ENCODE measurements around the gene SLC6A19. TPM values are rescaled to one million over a fixed set of nuclear protein-coding genes. Genes with fewer than 3 reads are reported as not detected.

SLC6A19 gene
- total RNA-seq, 1 donor from 2014 or later: not detected

GRCh38 chr5:1208221-1208742, 6.9 kb downstream of the SLC6A19 start:
- DNase-seq (ENCODE audit: low read depth): peak; percentile 86

DNA sequence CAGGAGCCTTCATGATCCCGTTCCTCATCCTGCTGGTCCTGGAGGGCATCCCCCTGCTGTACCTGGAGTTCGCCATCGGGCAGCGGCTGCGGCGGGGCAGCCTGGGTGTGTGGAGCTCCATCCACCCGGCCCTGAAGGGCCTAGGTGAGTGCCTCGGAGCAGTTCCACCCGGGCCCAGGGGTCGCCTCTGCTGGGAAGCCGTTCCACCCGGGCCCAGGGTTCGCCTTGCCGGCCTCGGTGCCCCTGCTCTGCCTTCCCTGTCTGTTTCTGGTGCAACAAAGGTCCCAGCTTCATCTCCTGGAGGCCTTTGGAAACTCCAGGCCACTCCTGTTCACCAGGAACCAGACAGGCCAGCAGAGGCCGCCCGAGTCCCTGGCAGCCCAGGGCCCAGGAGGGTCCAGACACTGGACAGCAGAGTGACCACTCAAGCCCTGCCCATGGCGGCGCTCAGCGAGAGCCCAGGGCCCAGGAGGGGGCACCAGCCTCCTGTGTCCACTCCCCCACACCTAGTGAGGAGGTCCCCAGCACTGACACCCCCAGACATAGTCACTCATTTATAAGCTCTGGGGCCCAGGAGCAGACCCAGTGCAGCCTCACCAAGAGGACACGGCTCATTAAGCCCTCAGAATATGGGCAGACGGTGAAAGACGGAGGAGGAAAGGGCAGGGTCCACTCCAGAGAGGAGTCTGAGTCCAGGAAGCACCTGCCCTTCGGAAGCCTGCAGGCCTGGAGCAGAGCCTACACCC, 7.5 kb downstream of the SLC6A19 start:
- DNase-seq (ENCODE audit: low read depth): peak; percentile 24

DNA sequence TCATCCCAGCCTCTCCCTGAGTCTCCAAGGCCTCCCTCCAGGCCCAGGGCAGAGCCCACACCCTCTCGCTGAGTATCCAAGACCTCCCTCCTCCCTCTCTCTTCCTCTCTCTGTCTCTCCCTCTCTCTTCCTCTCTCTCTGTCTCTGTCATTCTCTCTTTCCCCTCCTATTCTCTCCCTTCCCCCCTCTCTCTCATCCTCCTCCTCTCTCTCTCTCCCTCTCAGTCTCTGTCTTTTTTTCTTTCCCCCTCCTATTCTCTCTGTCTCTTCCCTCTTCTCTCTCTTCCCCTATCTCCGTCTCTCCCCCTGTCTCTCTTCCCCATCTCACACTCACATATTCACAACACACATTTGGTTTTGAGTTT, 8.1 kb downstream of the SLC6A19 start:
- DNase-seq (ENCODE audit: low read depth): no peak

DNA sequence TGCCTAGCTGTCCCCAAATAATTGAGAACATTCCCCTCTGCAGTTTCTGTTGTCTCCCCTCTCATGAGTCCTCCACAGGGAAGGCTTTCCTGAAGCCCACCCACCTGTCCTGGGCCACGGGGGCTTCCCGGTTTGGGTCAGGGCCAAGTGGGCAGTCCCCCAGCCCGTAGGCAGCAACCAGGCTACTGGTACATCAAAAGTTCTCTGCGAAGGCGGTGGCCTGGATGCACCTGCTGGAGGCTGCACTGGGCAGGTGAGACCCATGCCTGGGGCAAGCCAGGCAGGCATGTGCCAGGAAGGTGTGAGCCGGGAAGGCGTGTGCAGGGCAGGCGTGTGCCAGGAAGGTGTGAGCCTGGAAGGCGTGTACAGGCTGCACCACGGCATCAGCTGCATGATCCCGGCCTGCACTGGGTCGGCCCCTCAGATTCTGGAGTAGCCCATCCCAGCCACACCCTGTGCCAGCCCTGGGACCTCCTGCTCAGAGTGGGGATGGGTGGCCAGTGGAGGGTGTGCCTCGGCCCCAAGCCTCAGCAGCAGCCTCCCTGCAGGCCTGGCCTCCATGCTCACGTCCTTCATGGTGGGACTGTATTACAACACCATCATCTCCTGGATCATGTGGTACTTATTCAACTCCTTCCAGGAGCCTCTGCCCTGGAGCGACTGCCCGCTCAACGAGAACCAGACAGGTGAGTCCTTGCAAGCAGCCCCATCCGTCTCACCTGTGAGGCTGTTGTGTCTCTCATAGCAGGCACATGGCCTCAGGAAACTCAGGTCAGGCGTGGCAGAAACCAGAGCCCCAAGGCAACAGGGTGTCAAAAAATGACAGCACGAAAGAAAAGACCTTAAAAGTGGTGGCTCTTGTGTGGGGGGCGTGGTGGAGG, 8.7 kb downstream of the SLC6A19 start:
- DNase-seq (ENCODE audit: low read depth): no peak

DNA sequence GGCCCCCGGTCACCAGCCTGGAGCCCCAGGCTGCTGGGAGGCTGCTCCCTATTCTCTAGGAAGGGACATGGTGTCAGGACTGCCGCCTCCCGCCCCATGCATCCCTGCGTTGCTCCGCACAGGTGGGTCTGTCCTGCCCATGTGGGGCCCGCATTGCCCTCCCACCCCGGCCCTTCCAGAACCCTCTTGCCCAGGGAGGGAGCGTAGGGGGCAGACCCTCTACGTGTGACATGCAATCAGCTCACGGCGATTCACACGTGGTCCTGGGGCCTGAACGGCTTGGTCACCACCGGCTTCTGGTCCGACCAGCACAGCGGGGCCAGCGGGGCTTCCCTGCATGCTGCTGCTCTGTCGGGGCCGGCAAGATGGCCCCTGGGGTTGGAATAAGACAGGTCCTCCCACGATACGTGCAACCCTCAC, 9.4 kb downstream of the SLC6A19 start:
- no peak for DNase-seq (ENCODE audit: low read depth)

- DNase-seq (ENCODE audit: low read depth): no peak
Measured at GRCh38 chr5:1211701-1212100, 10.3 kb downstream of the SLC6A19 start.

DNA sequence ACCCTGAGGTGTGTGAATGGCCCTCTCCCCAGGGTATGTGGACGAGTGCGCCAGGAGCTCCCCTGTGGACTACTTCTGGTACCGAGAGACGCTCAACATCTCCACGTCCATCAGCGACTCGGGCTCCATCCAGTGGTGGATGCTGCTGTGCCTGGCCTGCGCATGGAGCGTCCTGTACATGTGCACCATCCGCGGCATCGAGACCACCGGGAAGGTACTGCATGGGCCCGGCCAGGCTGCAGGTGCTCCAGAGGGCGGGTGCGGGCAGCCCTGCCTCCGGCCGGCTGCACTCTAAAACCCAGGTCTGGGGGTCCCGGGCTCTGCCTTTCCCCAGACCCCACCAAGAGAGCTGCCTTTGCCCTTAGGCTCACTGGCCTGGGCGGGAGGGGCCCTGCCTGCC, 10.9 kb downstream of the SLC6A19 start:
- DNase-seq (ENCODE audit: low read depth): no peak

- DNase-seq (ENCODE audit: low read depth): no peak
Measured at GRCh38 chr5:1212881-1213280, 11.5 kb downstream of the SLC6A19 start.

DNA sequence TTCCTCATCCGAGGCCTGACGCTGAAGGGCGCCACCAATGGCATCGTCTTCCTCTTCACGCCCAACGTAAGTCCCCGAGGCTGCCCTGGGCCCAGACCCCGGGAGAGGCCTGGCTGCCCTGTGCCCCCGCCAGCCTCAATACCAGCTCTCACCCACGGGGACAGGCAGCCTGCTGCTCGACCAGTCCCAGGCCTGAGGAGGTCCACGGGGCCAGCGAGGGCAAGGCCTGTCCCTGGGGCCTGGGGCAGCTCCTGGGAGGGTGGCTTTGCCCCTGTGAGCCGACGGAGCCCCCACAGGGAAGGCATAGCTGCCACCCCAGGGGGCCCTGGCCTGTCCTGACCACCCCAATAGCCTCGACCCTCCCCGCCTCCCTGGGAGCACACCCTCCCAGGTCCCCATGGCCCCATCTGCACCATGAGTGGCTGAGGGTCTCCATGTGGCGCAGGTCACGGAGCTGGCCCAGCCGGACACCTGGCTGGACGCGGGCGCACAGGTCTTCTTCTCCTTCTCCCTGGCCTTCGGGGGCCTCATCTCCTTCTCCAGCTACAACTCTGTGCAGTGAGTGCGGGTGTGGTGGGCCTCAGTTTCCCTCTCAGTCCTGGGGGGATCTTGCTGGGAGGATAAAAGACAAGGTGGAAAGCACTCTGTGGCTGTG, 12.2 kb downstream of the SLC6A19 start:
- no peak for DNase-seq (ENCODE audit: low read depth)

DNA sequence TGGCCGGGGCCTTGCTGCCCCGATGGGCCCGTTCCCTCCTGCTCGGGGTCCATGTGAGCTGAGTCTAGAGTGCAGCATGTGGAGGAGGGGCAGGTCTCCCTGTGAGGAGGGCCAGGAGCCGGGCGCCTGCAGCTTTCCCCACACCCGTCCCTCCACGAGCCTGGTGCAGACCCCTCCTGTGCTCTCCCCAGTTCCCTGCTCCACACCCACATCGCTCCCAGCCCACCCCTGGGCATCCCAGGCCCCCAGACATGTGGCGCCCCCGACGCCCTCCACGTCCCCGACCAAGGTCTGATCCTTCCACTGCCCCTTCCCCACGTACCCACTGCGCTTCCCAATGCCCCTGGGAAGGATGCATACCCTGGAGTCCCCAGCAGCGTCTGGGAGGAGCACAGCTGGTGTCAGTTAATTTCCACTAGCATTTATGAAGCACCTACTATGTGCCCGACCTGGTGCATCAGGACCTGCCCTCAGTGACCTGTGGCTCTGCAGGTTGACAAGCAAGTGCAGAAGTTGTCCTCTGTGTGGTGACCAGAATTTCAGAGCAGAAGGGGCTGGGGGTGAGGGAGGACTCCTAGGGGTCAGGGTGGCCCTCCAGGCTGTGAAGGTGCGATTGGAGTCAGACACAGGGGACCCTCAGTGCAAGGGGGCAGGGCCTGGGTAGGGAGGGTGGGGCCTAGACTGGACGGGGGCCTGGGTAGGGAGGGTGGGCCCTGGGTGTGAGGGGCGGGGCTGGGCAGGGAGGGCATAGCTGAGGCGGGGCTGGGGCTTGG, 13.0 kb downstream of the SLC6A19 start:
- no peak for DNase-seq (ENCODE audit: low read depth)

DNA sequence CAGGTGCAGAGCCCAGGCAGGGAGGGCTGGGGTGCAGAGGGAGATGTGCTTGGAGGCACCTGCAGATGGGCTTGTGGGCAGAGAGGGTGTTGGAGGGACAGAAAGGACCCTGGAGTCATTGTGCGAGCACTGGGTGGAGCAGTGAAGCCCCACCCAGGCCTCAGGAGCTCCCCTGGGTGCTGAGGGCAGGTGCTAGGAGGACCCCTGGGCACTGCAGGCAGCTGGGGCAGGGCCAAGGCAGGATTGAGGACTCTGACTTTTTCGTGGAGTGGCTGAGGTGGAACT, 13.5 kb downstream of the SLC6A19 start:
- no peak for DNase-seq (ENCODE audit: low read depth)

- DNase-seq (ENCODE audit: low read depth): no peak
Measured at GRCh38 chr5:1215320-1216096, 14.1 kb downstream of the SLC6A19 start.

- no peak for DNase-seq (ENCODE audit: low read depth)
Measured at GRCh38 chr5:1216211-1216917, 15.0 kb downstream of the SLC6A19 start.

DNA sequence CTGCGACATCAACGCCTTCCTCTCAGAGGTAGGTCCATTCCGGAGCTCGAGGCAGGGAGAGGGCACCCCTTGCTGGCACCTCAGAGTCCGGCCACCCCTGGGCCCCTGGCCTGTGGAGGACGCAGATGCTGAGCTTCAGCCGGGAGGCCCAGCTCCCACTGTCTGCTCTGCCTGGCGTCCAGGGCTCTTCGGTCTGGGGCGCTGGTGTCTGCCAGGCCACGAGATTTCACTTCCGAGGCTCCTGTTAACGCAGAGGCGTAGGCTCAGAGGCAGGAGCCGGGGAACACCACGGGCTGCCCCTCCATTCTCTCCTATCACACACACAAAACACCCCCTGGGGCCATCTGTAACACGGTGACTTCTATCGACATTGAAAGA, 15.5 kb downstream of the SLC6A19 start:
- DNase-seq (ENCODE audit: low read depth): no peak

DNA sequence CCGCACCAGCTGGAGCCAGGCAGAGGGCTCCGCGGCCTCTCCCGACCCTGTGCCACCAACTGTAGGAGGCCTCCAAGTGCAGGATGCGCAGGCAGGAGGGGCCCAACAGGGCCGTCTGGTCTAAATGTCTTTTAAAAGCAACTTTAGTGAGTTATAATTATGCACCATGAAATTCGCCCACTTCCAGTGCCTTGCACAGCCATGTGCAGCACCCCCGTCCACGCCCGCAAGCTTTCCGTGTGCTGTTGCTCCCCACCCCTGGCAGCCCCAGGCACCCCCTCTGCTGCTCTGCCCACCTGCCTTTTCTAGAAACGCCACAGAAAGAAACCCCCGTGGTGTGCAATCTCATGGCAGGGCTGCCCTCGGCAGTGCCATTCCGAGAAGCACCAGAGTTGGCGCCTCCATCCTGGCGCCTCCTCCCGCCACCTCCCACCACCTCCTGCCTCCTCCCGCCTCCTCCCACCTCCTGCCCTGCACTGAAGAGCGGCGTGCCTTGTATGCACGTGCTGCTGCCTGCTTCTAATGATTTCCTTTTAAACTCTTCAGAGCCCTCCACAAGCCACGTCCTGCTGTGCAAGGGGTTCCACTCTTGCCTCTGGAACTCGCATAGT, 16.3 kb downstream of the SLC6A19 start:
- no peak for DNase-seq (ENCODE audit: low read depth)

GRCh38 chr5:1218351-1219080, 17.1 kb downstream of the SLC6A19 start:
- no peak for DNase-seq (ENCODE audit: low read depth)

DNA sequence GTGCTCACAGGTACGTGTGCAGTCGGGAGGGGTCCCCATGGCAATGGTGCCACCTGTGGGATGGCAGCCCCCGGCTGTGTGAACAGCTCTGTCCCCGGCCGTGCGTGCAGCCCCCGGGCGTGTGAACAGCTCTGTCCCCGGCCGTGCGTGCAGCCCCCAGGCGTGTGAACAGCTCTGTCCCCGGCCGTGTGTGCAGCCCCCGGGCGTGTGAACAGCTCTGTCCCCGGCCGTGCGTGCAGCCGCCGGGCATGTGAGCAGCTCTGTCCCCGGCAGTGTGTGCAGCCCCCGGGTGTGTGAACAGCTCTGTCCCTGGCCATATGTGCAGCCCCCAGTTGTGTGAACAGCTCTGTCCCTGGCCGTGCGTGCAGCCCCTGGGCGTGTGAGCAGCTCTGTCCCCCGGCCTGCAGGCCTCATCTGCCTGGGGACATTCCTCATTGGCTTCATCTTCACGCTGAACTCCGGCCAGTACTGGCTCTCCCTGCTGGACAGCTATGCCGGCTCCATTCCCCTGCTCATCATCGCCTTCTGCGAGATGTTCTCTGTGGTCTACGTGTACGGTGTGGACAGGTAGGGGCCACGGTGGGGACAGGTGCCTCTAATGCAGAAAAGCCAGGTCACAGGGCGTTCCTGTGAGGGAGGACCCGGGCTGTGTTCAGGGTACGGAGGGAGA, 17.8 kb downstream of the SLC6A19 start:
- DNase-seq (ENCODE audit: low read depth): no peak

DNA sequence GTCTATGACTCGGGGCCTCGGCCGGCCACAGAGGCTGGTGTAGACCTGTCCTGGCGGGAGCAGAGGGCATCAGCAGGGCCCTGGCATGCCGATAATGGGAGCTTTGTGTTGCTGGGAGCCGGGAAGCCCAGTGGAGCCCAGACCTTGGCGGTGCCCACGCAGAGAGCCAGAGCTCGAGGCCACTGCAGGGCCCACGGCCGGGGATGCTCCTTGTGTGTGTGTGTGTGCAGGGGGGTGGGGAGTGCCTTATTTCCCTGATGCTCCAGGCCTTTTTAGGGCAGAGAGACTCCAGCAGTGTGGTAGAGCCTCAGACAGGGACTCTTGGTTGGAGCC, 18.3 kb downstream of the SLC6A19 start:
- DNase-seq (ENCODE audit: low read depth): no peak
